DLD1 (cell line): ENCODE measurements around the gene SLC25A15.
"Not testable (repeated sequence)": the region's sequence is repeated elsewhere in the genome, so short reads cannot be mapped to it uniquely, and the experiment has no call there.

Experiments used
- in situ Hi-C: cut with HindIII; loops from 2 replicates; pipeline ENCODE4 v1.10.0; 2017; ENCODE audit warnings: low sequenced_read_pairs

The SLC25A15 gene

GRCh38 chr13:40812102-40812501, 22.7 kb downstream of the SLC25A15 start:
- in situ Hi-C loops: no loop called here

GRCh38 chr13:40812724-40813445, 23.5 kb downstream of the SLC25A15 start:
- in situ Hi-C loops: no loop called here

GRCh38 chr13:40813667-40814454, 24.4 kb downstream of the SLC25A15 start:
- in situ Hi-C loops: no loop called here

GRCh38 chr13:40814803-40815202, 25.4 kb downstream of the SLC25A15 start:
- in situ Hi-C loops: no loop called here

GRCh38 chr13:40818926-40819325, 29.5 kb downstream of the SLC25A15 start:
- in situ Hi-C loops: no loop called here

GRCh38 chr13:40819797-40820315, 30.4 kb downstream of the SLC25A15 start:
- in situ Hi-C loops: no loop called here

GRCh38 chr13:40839725-40840124, 50.3 kb downstream of the SLC25A15 start:
- in situ Hi-C loops: not testable (repeated sequence)

GRCh38 chr13:40840955-40841354, 51.5 kb downstream of the SLC25A15 start:
- in situ Hi-C loops: not testable (repeated sequence)
